ENCODE results near the gene MIXL1. TPM values are rescaled to one million over a fixed set of nuclear protein-coding genes. Genes with fewer than 3 reads are reported as not detected.
"Not testable (repeated sequence)": the region's sequence is repeated elsewhere in the genome, so short reads cannot be mapped to it uniquely, and the experiment has no call there.

MIXL1 gene
- not detected in 2 replicates for total RNA-seq (2014; rRNA removed)
- polyA plus RNA-seq (2012), result 0.02 TPM

DNA sequence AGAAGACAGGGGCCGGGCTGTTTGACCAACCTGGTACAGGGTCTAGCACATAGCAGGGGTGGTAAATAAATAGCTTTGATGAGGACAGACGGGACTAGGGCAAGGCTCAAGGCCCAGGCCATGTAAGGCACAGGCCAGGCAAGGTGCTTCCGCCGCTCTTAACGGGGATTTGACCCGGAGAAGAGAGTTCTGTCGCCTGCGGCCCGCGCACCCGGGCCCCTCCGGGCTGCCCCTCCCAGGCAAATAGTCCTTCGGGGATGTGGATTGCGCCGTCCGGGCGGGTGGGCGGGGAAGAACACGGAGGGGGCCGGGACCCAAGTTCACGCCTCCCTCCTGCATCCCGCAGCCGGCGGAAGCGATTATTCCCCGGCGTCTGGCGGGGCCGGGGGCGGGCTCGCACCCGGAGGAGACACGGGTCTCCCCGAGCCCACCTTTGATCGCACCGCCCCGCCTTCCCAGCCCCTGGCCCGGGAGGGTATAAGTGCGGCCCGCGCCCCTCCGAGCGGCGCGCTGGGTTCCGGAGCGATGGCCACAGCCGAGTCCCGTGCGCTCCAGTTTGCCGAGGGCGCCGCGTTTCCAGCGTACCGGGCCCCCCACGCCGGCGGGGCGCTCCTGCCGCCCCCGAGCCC is at the start of gene MIXL1:
TSS of gene MIXL1 (plus strand) at position 508 of the 629 bp plus-strand sequence. CDS start at position 526, 18 bp downstream.
- DNase-seq (ENCODE audit: low read depth), result no peak

- DNase-seq (ENCODE audit: low read depth), result no peak
Observed at GRCh38 chr1:226176870-226177269, 46.6 kb upstream of the MIXL1 start.

- DNase-seq (ENCODE audit: low read depth), result peak; percentile 69
Observed at GRCh38 chr1:226181996-226182714, 41.3 kb upstream of the MIXL1 start.

DNA sequence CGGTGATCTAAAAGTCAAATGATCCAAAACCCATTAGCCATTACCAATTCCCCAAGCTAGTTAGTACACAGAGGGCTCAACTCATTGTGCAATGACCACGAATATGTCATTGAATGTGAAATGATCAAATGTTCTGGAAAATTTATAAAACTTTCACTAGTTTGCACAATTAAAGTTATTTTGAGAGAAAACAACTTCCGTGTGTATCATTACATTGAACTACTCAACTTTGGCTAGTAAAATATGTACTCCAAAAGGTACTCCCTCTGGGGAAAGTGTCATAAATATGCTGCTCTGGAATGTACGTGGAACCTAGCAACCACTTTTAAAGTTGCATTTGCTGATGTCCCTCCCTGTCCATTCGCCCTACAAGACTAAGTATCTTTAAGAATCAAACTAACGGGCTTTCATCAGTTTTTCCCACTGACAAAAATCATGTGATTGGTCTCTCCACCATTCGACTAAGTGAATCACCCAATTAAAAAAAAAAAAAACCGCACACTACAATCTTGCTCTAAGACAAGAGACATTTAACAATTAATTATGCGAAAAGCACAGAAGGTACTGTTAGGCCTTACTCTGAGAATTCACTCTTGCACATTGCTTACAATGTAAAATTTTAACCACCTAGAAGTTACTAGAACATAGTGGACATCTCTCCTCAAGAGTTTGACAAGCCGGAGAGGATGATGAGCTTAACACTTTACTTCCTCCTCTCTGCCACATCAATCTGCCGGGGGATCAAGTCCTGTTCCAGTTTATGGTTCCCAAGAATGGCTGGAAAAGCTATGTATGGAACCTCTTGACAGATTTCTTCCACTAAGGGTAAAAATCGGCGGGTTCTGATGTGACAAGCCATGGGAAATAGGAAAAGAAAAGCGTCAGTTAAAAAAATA is 38.1 kb upstream of the MIXL1 start:
- DNase-seq (ENCODE audit: low read depth), result peak; percentile 25

DNA sequence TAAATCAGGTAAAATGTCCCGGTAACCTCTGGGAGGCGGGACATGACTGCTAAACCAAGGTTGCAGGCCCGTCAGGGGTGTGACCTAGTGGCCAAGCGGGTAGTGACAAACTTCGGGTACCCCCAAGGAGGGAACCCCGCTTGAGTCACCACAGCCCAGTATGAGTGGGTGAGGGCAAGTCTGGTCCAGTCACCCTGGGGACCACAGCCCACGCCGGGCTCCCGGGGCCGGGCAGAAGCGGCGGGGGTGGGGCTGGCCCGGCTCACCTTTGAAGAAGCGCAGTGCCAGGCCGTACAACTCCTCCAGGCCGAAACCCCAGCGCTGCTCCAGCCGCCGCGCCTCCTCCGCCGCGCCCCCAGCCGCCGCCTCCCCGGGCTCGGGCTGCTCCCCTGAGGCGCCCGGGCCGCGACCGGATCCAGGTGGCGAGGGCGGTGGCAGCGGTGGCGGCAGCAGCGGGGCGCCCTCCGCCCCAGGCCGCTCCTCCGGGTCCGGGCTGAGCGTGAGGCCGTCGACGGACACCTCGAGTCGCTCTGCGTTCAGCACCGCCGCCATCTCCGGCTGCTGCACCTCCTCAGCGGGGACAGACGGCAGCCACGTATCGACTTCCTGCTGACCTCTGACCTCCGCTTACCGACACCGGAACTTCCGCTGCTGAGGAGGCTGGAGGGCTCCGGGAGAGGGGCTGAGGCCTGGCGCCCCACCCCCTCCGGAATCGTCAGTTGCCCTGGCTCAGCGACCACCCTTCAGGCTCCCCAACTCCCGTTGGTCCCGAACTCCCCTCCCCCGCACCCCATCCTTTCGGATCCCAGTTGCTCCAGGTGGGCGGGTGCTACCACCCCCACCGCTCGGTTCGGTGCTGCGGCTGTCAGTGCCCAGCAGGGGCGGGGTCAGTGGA is 37.1 kb upstream of the MIXL1 start, which contains the start of gene ACBD3:
TSS of gene ACBD3 (minus strand) at position 618 of the 895 bp plus-strand sequence. CDS start at position 552, 66 bp downstream.
- DNase-seq (ENCODE audit: low read depth), result peak; percentile 81

DNA sequence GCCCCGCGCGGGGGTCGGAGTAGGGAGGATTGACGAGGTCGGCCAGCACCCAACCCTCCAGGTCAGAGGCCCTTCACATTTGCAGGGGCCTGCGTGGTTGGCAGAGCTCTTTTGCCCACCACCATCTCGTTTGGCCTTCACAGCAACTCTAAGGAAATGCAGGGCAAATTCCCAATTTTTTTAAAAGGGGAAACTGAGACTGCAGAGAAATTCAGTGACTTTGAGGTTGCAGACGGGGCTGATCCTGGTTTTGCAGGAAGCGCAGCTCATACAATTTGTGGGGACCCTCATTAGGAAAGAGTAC is 36.5 kb upstream of the MIXL1 start:
- DNase-seq (ENCODE audit: low read depth), result no peak

- DNase-seq (ENCODE audit: low read depth), result no peak
Observed at GRCh38 chr1:226187380-226187779, 36.1 kb upstream of the MIXL1 start.

- no peak for DNase-seq (ENCODE audit: low read depth)
Observed at GRCh38 chr1:226195144-226195543, 28.3 kb upstream of the MIXL1 start.

DNA sequence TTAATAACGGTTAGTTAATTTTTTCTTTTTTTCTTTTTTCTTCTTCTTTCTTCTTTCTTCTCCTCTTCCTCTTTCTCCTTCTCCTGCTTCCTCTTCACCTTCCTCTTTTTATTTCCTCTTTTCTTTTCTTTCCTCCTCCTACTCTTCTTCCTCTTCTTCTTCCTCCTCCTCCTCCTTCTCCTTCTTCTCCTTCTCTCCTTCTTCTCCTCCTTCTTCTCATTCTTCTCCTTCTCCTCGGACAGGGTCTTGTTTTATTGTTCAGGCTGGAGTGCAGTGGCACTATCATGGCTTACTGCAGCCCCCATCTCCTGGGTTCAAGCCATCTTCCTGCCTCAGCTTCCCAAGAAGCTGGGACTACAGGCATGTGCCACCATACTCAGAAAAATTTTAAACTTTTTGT is 23.5 kb upstream of the MIXL1 start:
- no peak for DNase-seq (ENCODE audit: low read depth)

- no peak for DNase-seq (ENCODE audit: low read depth)
Observed at GRCh38 chr1:226201029-226201593, 22.4 kb upstream of the MIXL1 start.

- DNase-seq (ENCODE audit: low read depth), result no peak
Observed at GRCh38 chr1:226202246-226202645, 21.2 kb upstream of the MIXL1 start.

DNA sequence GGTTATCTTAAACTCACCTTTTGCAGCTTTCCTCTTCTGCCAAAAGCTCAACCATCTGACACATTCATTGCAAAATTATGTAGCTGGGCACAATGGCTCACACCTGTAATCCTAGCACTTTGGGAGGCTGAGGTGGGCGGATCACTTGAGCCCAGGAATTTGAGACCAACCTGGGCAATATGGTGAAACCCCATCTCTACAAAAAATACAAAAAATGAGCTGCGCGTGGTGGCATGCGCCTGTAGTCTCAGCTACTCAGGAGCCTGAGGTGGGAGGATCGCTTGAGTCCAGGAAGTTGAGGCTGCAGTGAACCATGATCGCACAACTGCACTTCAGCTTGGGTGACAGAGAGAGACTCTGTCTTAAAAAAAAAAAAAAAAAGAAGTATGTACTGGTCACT is 20.8 kb upstream of the MIXL1 start:
- not testable (repeated sequence) for DNase-seq (ENCODE audit: low read depth)

- no peak for DNase-seq (ENCODE audit: low read depth)
Observed at GRCh38 chr1:226203240-226203639, 20.2 kb upstream of the MIXL1 start.

- no peak for DNase-seq (ENCODE audit: low read depth)
Observed at GRCh38 chr1:226203655-226204054, 19.8 kb upstream of the MIXL1 start.

DNA sequence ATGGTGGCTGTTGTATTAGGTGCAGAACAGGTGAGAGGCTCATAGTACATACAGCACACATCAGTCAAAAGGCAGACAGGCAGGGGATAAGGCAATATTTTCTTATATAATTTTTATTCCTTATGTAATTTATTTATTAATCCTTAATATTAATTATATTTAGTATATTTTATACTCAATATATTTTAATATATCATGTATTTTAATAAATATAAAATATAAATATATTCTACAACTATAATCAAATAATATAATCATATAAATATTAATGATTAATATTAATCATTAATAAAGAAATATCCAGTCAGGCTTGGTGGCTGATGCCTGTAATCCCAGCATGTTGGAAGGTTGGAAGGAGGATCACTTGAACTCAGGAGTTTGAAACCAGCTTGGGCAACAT is 19.3 kb upstream of the MIXL1 start:
- no peak for DNase-seq (ENCODE audit: low read depth)

DNA sequence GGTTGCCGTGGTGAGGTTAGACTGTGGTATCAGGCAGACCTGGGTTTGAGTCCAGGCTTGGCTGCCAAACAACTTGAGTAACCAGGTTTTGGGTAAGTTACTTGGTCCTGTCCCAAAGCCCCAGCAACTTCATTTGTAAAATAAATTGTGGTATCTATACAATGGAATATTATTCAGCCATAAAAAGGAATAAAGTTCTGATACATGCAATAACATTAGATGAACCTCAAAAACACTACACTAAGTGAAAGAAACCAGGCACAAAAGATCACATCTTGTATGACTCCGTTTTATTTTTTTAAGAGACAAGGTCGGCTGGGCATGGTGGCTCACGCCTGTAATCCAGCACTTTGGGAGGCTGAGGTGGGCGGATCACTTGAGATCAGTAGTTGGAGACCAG is 16.4 kb upstream of the MIXL1 start:
- DNase-seq (ENCODE audit: low read depth), result no peak

DNA sequence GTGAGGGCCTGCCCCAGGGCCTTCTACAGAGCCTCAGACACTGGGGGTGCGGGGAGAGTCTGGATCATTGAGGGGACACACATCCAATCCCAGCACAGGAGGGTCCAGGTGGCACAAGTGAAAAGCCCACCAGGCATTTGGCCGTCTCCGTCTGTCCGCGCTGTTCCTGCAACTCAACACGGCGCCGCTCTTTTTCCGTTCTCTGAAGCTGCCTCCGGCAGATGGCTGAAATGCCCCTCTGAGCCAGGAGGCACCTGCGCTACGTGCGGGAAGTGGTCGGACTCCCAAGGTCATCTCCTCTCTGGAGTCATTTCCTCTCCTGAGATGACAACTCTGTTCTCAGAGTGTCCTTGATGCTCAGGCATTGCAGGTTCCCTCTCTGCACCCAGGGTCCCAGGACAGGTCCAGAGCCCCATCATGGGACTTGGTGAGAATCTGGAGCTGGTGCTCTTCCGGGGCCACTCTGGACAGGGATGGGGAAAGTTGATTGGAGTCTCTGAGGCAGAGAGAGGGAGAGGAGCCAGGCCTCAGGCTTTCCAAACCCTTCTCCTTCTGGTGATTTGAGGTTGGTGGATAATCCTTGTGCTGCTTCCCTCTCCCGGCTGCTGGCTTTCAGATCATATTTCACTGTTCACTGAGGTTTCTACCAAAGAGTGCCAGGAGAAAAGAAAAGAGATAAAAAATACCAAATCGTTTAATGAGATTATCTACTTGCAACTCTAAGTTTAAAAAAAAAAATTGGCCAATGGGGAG is 14.0 kb upstream of the MIXL1 start:
- DNase-seq (ENCODE audit: low read depth), result peak; percentile 18

GRCh38 chr1:226210571-226211176 is 12.8 kb upstream of the MIXL1 start:
- no peak for DNase-seq (ENCODE audit: low read depth)

DNA sequence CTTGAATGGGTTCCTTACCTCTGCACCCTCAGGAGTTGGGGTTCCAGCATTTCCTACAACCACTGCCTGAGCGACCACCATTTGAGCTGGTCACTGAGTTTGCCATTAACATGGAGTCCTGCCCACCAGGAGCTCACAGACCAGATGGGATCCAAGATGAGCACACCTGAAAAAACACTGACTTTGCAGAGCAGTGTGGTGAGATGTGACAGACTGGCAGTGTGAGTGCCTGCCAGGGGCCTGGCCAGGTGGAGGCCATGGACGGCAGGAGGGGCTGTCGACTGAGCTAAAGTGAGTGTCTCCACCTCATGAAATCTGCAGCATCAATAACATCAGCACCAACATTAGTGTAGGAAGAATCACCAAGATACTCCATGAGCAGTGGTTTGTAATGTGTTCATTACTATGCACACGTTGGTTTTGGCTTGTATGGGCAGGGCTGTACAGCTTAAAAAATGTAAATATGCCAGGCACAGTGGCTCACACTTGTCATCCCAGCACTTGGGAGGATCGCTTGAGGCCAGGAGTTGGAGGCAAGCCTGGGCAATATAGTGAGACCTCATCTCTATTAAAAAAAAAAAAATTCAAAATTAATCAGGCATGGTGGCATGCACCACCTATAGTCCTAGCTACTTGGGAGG is 12.2 kb upstream of the MIXL1 start:
- DNase-seq (ENCODE audit: low read depth), result no peak
